ENCODE measurements around the gene EHHADH.
"Not testable (repeated sequence)": the region's sequence is repeated elsewhere in the genome, so short reads cannot be mapped to it uniquely, and the experiment has no call there.

Gene EHHADH

DNA sequence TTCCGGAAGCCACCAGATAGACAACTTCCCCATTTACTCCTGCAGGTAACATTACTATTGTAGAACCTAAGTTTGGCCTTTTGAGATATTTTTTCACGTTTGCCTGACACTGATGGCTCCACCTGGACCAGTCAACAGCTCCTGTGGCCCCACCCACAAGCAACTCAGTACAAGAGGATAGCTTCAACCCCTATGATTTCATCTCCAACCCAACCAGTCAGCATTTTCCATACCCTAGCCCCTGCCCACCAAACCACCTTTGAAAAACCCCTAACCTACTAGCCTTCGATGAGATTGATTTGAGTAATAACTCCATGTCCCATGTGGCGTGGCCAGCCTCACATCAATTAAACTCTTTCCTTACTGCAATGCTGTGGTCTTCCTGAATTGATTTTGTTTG is 950 bp upstream of the EHHADH start:
- TF ChIP-seq, protein P1, sequence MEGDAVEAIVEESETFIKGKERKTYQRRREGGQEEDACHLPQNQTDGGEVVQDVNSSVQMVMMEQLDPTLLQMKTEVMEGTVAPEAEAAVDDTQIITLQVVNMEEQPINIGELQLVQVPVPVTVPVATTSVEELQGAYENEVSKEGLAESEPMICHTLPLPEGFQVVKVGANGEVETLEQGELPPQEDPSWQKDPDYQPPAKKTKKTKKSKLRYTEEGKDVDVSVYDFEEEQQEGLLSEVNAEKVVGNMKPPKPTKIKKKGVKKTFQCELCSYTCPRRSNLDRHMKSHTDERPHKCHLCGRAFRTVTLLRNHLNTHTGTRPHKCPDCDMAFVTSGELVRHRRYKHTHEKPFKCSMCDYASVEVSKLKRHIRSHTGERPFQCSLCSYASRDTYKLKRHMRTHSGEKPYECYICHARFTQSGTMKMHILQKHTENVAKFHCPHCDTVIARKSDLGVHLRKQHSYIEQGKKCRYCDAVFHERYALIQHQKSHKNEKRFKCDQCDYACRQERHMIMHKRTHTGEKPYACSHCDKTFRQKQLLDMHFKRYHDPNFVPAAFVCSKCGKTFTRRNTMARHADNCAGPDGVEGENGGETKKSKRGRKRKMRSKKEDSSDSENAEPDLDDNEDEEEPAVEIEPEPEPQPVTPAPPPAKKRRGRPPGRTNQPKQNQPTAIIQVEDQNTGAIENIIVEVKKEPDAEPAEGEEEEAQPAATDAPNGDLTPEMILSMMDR (IDR thresholded peaks at IDR 0.05; ENCODE audit: extremely low read depth, insufficient read depth, missing control alignments) = no peak
- DNase-seq (ENCODE audit: low spot score) = no peak
- in situ Hi-C loops (cut with MboI; ENCODE audit: low pct_unique_long_range_greater_than_20kb, low sequenced_read_pairs, unreplicated experiment) = no loop called here

DNA sequence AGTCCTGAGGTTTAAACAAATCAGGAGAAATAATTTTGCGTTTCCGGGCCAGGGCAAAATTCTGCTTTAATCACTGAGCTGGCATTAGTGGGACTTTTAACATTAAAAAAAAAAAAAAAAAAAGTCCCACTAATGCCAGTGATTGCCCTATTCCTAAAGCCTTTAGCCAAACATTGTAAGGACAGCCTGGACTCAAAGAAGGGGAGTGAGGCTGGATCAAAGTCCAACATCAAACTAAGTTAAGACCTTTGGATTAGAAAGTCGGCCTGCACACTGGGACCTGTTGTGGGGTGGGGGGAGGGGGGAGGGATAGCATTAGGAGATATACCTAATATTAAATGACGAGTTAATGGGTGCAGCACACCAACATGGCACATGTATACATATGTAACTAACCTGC is 716 bp downstream of the EHHADH start:
- DNase-seq (ENCODE audit: low spot score); in situ Hi-C loops (cut with MboI; ENCODE audit: low pct_unique_long_range_greater_than_20kb, low sequenced_read_pairs, unreplicated experiment): not testable (repeated sequence)

DNA sequence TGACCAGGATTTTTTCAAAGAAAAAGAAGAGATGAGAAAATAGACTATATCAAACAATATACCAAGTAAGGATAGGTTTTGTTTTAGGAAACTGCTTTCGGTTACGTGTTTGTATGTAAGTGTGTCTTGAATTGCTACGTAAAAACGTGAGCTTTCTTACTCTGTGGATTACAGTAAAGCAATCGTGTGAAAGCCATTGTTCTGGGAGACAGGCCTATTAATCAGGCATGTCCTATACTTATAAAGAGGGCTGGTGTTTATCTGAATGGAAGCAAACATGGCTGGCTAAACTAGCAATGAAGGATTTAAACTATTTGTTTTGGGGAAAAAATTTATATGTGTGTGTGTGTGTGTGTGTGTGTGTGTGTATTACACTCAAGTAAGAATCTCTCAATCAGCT is 2.6 kb downstream of the EHHADH start:
- TF ChIP-seq, protein P1 (IDR thresholded peaks at IDR 0.05; ENCODE audit: extremely low read depth, insufficient read depth, missing control alignments) = no peak
- in situ Hi-C loops (cut with MboI; ENCODE audit: low pct_unique_long_range_greater_than_20kb, low sequenced_read_pairs, unreplicated experiment) = no loop called here
- DNase-seq (ENCODE audit: low spot score) = no peak

DNA sequence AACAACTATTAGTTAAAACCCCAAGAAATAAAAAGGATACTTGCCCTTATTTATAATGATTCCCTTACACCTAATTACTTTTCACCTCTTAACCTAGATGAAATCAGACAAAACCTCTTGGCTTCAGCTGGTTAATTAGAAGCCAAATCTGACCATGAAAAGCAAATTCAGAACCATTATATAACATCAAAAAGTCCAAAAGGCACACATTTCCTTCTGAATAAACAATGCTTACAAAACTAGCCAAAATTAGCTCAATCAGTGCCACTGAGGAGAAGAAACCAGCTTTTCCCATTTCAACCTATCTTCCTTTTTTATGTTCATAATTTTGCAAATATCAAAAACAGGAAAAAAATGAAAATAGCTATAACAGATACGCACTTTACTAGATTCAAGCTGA is 3.2 kb downstream of the EHHADH start:
- in situ Hi-C loops (cut with MboI; ENCODE audit: low pct_unique_long_range_greater_than_20kb, low sequenced_read_pairs, unreplicated experiment) = no loop called here
- TF ChIP-seq, protein P1 (IDR thresholded peaks at IDR 0.05; ENCODE audit: extremely low read depth, insufficient read depth, missing control alignments) = no peak
- DNase-seq (ENCODE audit: low spot score) = no peak

DNA sequence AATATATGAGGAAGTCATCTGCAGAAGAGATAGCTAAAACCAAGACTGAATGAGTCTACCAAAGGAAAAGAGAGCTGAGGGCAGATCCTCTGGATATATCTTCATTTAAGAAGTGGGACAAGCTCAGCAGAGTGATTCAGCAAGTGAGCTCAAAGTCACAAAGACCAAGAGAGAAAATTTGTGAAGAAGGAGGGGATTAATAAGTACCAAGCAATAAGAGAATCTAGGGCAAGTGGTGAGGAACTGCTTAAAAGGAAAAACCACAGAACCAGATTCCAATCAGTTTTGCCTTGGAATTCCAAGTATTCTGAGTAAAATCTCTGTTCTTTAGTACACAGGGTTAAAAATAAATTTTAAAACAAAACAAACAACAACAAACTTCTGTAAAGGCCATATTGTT is 3.6 kb downstream of the EHHADH start:
- in situ Hi-C loops (cut with MboI; ENCODE audit: low pct_unique_long_range_greater_than_20kb, low sequenced_read_pairs, unreplicated experiment) = no loop called here
- TF ChIP-seq, protein P1 (IDR thresholded peaks at IDR 0.05; ENCODE audit: extremely low read depth, insufficient read depth, missing control alignments) = no peak
- DNase-seq (ENCODE audit: low spot score) = no peak

DNA sequence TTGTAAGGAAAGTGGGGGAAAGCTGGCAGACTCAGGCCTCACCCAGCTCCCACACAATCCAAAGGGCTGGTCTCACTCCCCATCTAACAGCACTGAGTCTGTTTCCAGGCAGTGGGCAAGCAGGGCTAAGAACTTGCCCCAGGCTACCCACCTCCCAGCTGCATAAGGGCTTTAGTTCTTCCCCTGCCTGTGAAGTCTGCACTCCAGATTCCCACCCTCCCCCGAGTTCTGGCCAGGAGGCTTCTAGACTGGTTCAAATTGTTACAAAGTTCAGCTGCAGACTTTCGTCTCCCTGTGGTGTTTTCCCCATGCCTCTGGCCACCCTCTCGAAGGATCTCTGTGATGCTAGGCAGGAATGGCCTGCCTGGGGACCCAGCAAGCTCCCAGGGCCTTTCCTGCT is 11.2 kb downstream of the EHHADH start:
- TF ChIP-seq, protein P1 (IDR thresholded peaks at IDR 0.05; ENCODE audit: extremely low read depth, insufficient read depth, missing control alignments) = no peak
- DNase-seq (ENCODE audit: low spot score) = no peak
- in situ Hi-C loops (cut with MboI; ENCODE audit: low pct_unique_long_range_greater_than_20kb, low sequenced_read_pairs, unreplicated experiment) = no loop called here

DNA sequence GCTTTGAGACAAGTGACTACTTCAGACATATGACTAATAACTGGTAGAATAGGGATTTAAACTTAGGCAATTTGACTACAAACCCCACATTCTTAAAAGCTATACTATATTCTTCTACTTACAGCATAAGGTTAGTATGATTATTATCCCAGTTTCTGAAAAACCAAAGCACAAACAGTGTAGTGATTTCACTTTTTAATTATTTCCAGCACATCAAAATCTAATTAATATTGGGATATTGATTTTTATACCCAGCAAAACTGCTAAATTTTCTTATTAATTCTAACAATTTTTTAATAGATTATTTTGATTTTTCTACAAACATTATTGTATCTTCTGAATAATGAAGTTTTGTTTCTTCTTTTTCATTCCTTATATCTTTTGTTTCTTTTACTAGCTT is 16.9 kb downstream of the EHHADH start:
- in situ Hi-C loops (cut with MboI; ENCODE audit: low pct_unique_long_range_greater_than_20kb, low sequenced_read_pairs, unreplicated experiment) = no loop called here
- no peak for DNase-seq (ENCODE audit: low spot score)
- TF ChIP-seq, protein P1 (IDR thresholded peaks at IDR 0.05; ENCODE audit: extremely low read depth, insufficient read depth, missing control alignments) = no peak

Data from GM13977 (cell line).